ENCODE data around the gene MRPL11.
A peak's percentile ranks its signal among the peaks of the same experiment; 100 is the strongest.

- TF ChIP-seq POLR2AphosphoS5 (IDR thresholded peaks at IDR 0.05) (peak in 1 of 3 donors; percentile 53), CTCF (IDR thresholded peaks at IDR 0.05) (peak in 5 of 7 experiments; percentile 69 to 94 (median 91)), POLR2A (IDR thresholded peaks at IDR 0.05) (no peak)
Measured at GRCh38 chr11:66386171-66387069, 52.2 kb downstream of the MRPL11 start.
